BE2C (cell line): ENCODE measurements around the gene OCIAD1.

Experiments
- DNase-seq: peaks from one replicate; pipeline ENCODE4 v3.0.0-alpha.2; 2020
- H3K27me3 ChIP-seq: fragments of 250-450 bp; sonication (Bioruptor Pico); 2 replicates; pipeline ENCODE4 v1.5.1; 2020; ENCODE audit warnings: mild to moderate bottlenecking
- H3K36me3 ChIP-seq: fragments of 250-450 bp; sonication (Bioruptor Pico); 2 replicates; pipeline ENCODE4 v1.5.1; 2020; ENCODE audit warnings: mild to moderate bottlenecking
- H3K4me1 ChIP-seq: fragments of 250-450 bp; sonication (Bioruptor Pico); 2 replicates; pipeline ENCODE4 v1.5.1; 2020
- H3K4me3 ChIP-seq: 2 replicates; pipeline ENCODE4 v1.5.1; 2011; ENCODE audit warnings: low read depth, low read length
- H3K9me3 ChIP-seq: fragments of 250-450 bp; sonication (Bioruptor Pico); 2 replicates; pipeline ENCODE4 v1.5.1; 2020
- TF ChIP-seq, protein P1 (sequence below): IDR thresholded peaks from 2 replicates; pipeline ENCODE4 v1.5.1; 2012; ENCODE audit warnings: mild to moderate bottlenecking, low read depth, low read length

OCIAD1 gene

GRCh38 chr4:48902266-48902665, 71.4 kb downstream of the OCIAD1 start:
- DNase-seq = no peak
- H3K9me3 ChIP-seq = no peaks in the 10 kb centered on the region
- H3K4me3 ChIP-seq = no peak overlapping the region
- H3K27me3 ChIP-seq = no peaks in the 10 kb centered on the region; the same call in 1 of the 2 replicates
- no peaks in the 10 kb centered on the region for H3K4me1 ChIP-seq
- TF ChIP-seq, protein P1, sequence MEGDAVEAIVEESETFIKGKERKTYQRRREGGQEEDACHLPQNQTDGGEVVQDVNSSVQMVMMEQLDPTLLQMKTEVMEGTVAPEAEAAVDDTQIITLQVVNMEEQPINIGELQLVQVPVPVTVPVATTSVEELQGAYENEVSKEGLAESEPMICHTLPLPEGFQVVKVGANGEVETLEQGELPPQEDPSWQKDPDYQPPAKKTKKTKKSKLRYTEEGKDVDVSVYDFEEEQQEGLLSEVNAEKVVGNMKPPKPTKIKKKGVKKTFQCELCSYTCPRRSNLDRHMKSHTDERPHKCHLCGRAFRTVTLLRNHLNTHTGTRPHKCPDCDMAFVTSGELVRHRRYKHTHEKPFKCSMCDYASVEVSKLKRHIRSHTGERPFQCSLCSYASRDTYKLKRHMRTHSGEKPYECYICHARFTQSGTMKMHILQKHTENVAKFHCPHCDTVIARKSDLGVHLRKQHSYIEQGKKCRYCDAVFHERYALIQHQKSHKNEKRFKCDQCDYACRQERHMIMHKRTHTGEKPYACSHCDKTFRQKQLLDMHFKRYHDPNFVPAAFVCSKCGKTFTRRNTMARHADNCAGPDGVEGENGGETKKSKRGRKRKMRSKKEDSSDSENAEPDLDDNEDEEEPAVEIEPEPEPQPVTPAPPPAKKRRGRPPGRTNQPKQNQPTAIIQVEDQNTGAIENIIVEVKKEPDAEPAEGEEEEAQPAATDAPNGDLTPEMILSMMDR = no peak
- peaks cover 9% of the 10 kb centered on the region; the same call in 1 of the 2 replicates for H3K36me3 ChIP-seq

DNA sequence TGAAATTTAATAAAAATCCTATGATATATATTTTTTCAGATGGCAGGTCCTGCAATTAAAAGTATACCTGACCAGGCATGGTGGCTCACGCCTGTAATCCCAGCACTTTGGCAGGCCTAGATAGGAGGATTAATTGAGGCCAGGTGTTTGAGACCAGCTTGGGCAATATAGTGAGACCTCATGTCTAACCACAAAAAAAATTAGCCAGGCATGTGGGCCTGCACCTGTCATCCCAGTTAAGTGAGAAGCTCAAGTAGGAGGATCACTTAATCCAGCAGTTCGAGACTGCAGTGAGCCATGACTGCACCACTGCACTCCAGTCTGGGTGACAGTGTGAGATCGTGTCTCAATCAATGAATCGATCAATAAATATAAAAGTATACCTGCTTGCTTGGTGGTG, 73.2 kb downstream of the OCIAD1 start:
- no peak overlapping the region for H3K4me3 ChIP-seq
- no peaks in the 10 kb centered on the region for H3K4me1 ChIP-seq
- peaks cover 9% of the 10 kb centered on the region; the same call in 1 of the 2 replicates for H3K36me3 ChIP-seq
- no peaks in the 10 kb centered on the region for H3K9me3 ChIP-seq
- no peaks in the 10 kb centered on the region for H3K27me3 ChIP-seq
- TF ChIP-seq, protein P1 = no peak
- no peak for DNase-seq

GRCh38 chr4:48904541-48905142, 73.8 kb downstream of the OCIAD1 start:
- no peaks in the 10 kb centered on the region for H3K27me3 ChIP-seq
- no peaks in the 10 kb centered on the region for H3K9me3 ChIP-seq
- peaks cover 5% of the 10 kb centered on the region; the same call in 1 of the 2 replicates for H3K36me3 ChIP-seq
- no peaks in the 10 kb centered on the region for H3K4me1 ChIP-seq
- TF ChIP-seq, protein P1 = no peak
- no peak overlapping the region for H3K4me3 ChIP-seq
- DNase-seq = no peak

DNA sequence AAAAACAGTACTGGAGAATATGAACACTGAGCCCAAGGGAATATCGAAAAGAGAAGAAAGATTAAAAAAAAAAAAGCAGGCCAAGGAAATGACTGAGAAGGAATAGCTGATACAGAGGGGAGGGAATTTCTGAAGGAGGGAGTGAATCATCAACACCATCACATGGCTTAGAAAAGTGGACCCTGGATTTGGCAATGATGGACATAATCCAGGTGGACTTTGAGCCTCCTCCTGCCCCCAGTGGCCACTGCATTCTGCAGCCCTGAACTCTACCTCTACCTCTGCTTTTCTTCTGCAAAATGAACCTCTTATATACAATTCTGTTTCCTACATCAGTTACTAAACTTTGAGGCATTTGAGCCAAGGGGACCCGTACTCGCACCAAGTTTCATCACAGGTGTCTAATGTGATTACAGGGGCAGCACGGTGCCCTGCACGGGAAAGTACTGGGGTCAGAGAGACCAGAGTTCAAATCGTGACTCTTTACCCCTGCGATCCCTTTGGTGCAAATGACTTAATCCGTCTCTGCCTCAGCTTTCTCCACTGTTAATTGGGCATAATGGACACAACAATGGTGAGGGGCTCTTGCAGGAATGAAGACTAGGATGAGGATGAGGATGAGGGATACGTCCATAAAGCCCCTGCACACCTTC, 74.6 kb downstream of the OCIAD1 start:
- peaks cover 4% of the 10 kb centered on the region; the same call in 1 of the 2 replicates for H3K36me3 ChIP-seq
- H3K27me3 ChIP-seq = no peaks in the 10 kb centered on the region
- H3K4me3 ChIP-seq = peak overlapping the region; percentile 70
- no peaks in the 10 kb centered on the region for H3K4me1 ChIP-seq
- TF ChIP-seq, protein P1 = peak; percentile 17; the same call in 1 of the 2 replicates
- H3K9me3 ChIP-seq = no peaks in the 10 kb centered on the region
- DNase-seq = no peak

DNA sequence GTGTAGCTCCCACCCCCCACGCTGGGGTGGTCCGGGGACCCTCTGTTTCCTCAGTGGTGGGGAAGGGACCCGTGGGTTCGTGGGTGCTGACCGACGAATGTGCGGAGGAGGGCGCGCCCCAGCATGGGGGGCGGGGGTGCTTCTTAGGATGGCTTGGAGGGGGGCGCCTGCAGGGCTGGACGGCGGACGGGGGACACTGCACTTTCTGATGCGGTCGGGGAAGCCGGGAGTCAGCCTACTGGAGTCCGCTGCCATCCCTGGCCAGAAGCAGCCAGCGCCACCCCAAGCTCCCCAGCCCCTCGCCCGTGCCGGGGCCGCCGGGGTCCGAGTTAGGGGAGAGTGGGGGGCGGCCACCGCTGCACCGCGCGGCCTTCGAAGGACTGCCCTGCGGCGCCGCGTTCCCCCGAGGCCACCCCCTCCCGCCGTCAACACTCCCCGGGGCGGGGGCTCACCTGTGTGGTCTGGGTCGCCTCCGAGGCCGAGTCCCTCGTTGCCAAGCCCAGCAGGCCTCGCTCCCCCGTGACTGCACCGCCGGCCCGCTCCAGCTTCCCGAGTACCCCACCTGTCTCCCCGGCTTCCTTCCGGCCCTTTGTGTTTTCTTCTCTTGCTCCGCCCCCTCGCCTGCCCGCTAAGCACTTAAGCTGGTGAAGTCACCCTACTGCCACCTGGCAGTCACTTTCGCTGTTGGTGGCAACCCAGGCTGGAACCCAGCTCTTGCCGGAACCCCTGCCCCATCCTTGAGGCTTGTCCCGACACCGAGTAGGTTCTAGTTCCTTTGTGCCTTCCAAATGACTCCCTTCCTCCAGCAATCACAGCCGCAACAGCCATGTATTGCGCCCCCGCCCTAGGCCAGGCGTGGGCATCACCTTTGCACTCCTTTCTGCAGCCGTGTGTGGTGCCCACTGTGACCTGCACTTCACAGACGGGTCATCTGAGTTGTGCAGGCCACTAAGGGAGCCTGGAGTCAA, 75.6 kb downstream of the OCIAD1 start, which contains the start of gene OCIAD2:
Gene OCIAD2 (minus strand): TSS at position 569 of the 968 bp plus-strand sequence. CDS start 2,225 bp downstream, outside the sequence.
- Histone ChIP-seq H3K36me3 (peaks cover 4% of the 10 kb centered on the region; the same call in 1 of the 2 replicates), H3K4me3 (peak within 1 kb of the TSS; percentile 70), H3K9me3 (no peaks in the 10 kb centered on the region), H3K27me3 (no peaks in the 10 kb centered on the region), H3K4me1 (no peaks in the 10 kb centered on the region)
- TF ChIP-seq, protein P1 = peak; percentile 32
- DNase-seq = peak; percentile 66
